Activated B cell treated with CpG ODN at 0.5 μM for 24 hours (primary cell): ENCODE measurements around the gene MAU2. TPM values are rescaled to one million over a fixed set of nuclear protein-coding genes. Genes with fewer than 3 reads are reported as not detected.

Experiments used
- ATAC-seq: fragments of 200-7000 bp; cut with Tn5 transposase; one replicate; pipeline ENCODE4 v1.10.0; 2021; ENCODE audit warnings: low read depth, mild to moderate bottlenecking, moderate library complexity
- CTCF ChIA-PET: fragments of 350-600 bp; sonication (Branson Sonifier 250); formaldehyde crosslinking; loops from one replicate; lab custom pipeline; 2021; ENCODE audit warnings: antibody characterized with exemption; lab: Charles Lee
- POLR2A ChIA-PET: fragments of 350-600 bp; sonication (Branson Sonifier 250); formaldehyde crosslinking; loops from one replicate; lab custom pipeline; 2021; ENCODE audit warnings: antibody characterized with exemption; lab: Charles Lee
- DNase-seq: peaks from one replicate; pipeline ENCODE4 v3.0.0; 2022
- H3K27ac Mint-ChIP-seq: one replicate; pipeline ENCODE4 v1.8.0; 2020; ENCODE audit warnings: mixed read lengths
- H3K27me3 Mint-ChIP-seq: one replicate; pipeline ENCODE4 v1.8.0; 2021; ENCODE audit warnings: mixed read lengths
- H3K36me3 Mint-ChIP-seq: one replicate; pipeline ENCODE4 v1.8.0; 2021; ENCODE audit warnings: low read depth, mixed read lengths
- H3K4me1 Mint-ChIP-seq: one replicate; pipeline ENCODE4 v1.8.0; 2021; ENCODE audit warnings: mixed read lengths
- H3K4me3 Mint-ChIP-seq: one replicate; pipeline ENCODE4 v1.8.0; 2020; ENCODE audit warnings: mild to moderate bottlenecking, mixed read lengths
- H3K9me3 Mint-ChIP-seq: one replicate; pipeline ENCODE4 v1.8.0; 2020; ENCODE audit warnings: mixed read lengths
- intact Hi-C: fragments of 100-400 bp; cut with micrococcal nuclease; formaldehyde crosslinking; loops from one replicate; pipeline ENCODE4 v1.15.1; 2024
- total RNA-seq: library from RNA; stranded (reverse); gene quantifications from 2 replicates; pipeline ENCODE4 v1.2.3, GENCODE V29; 2022
- TF ChIP-seq, protein P1 (sequence below): fragments of 200-600 bp; IDR thresholded peaks from one replicate; pipeline ENCODE4 v1.8.0; 2022; ENCODE audit warnings: antibody characterized with exemption, mild to moderate bottlenecking

Gene MAU2
- total RNA-seq, 1 donor from 2014 or later = 126 TPM

DNA sequence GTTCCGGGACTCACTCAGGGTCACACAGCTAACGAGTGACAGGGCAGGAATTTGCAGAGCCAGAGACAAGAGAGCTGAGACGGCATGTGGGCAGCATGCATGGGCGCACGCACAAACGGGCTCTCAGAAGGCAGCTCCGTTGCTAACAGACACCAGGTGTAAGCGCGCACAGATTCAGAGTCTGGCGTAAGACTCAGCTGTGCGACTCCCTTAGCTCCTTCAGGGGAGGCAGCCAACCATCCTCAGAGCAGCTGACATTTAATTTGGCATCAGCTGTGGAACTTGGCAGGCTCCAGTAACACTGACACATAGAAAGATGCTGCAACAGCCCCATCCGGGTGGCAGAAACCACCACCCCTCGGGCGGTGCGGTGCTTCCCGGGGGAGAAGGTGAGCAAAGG, 40.1 kb upstream of the MAU2 start:
- Mint-ChIP-seq H3K9me3 (no peaks in the 10 kb centered on the region), H3K36me3 (peaks cover 82% of the 10 kb centered on the region), H3K27me3 (no peaks in the 10 kb centered on the region), H3K4me3 (no peak overlapping the region), H3K27ac (no peak overlapping the region), H3K4me1 (no peaks in the 10 kb centered on the region)
- TF ChIP-seq, protein P1, sequence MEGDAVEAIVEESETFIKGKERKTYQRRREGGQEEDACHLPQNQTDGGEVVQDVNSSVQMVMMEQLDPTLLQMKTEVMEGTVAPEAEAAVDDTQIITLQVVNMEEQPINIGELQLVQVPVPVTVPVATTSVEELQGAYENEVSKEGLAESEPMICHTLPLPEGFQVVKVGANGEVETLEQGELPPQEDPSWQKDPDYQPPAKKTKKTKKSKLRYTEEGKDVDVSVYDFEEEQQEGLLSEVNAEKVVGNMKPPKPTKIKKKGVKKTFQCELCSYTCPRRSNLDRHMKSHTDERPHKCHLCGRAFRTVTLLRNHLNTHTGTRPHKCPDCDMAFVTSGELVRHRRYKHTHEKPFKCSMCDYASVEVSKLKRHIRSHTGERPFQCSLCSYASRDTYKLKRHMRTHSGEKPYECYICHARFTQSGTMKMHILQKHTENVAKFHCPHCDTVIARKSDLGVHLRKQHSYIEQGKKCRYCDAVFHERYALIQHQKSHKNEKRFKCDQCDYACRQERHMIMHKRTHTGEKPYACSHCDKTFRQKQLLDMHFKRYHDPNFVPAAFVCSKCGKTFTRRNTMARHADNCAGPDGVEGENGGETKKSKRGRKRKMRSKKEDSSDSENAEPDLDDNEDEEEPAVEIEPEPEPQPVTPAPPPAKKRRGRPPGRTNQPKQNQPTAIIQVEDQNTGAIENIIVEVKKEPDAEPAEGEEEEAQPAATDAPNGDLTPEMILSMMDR = no peak
- intact Hi-C loops = no loop called here
- CTCF ChIA-PET = no interaction called here
- no peak for DNase-seq
- POLR2A ChIA-PET = no interaction called here
- no peak for ATAC-seq

DNA sequence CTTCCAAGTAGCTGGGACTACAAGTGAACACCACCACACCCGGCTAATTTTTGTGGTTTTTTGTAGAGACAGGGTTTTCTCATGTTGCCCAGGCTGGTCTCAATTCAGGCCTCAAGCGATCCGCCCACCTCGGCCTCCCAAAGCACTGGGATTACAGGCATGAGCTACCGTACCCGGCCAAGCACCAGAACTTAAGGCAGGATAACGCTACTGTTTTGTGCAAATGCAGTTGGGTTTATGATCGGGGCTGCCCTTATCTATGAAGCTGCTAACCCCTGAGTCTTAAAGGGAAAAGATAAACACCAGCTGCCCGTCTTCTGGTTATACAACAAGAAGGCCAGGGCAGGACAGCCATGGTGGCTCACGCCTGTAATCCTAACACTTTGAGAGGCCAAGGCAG, 34.9 kb upstream of the MAU2 start:
- ChIA-PET CTCF (no interaction called here), POLR2A (no interaction called here)
- Mint-ChIP-seq H3K36me3 (peaks cover 77% of the 10 kb centered on the region), H3K4me1 (no peaks in the 10 kb centered on the region), H3K4me3 (no peak overlapping the region), H3K27ac (no peak overlapping the region), H3K27me3 (no peaks in the 10 kb centered on the region), H3K9me3 (no peaks in the 10 kb centered on the region)
- intact Hi-C loops = no loop called here
- DNase-seq = no peak
- ATAC-seq = no peak
- TF ChIP-seq, protein P1 = no peak

DNA sequence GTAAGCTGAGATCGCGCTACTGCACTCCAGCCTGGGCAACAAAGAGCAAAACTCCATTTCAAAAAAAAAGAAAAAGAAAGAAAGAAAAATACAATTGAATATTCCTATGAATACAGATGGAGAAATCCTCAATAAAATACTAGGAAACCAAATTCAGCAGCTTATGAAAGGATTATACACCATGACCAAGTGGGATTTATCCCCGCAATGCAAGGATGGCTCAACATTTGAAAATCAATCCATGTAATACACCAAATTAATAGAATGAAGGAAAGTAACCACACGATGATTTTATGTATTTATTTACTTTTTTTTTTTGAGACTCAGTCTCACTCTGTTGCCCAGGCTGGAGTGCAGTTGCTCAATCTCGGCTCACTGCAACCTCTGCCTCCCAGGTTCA, 28.0 kb upstream of the MAU2 start:
- TF ChIP-seq, protein P1 = no peak
- no peaks in the 10 kb centered on the region for H3K9me3 Mint-ChIP-seq
- no peak overlapping the region for H3K4me3 Mint-ChIP-seq
- no peak overlapping the region for H3K27ac Mint-ChIP-seq
- ChIA-PET POLR2A (no interaction called here), CTCF (no interaction called here)
- no peaks in the 10 kb centered on the region for H3K27me3 Mint-ChIP-seq
- DNase-seq = no peak
- no peaks in the 10 kb centered on the region for H3K4me1 Mint-ChIP-seq
- ATAC-seq = no peak
- intact Hi-C loops = no loop called here
- H3K36me3 Mint-ChIP-seq = peaks cover 81% of the 10 kb centered on the region

DNA sequence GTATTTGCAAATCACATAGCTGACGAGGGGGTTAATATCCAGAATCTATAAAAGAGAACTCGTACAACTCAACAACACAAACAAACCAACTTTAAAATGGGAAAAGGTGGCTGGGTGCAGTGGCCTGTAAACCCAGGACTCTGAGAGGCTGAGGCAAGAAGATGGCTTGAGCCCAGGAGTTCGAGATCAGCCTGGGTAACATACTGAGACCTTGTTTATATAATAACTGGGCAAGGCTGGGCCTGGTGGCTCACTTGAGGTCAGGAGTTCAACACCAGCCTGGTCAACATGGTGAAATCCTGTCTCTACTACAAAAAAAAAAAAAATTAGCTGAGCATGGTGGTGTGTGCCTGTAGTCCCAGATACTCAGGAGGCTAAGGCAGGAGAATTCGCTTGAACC, 25.7 kb upstream of the MAU2 start:
- CTCF ChIA-PET = no interaction called here
- DNase-seq (no peak), ATAC-seq (no peak)
- no peak overlapping the region for H3K4me3 Mint-ChIP-seq
- no peaks in the 10 kb centered on the region for H3K27me3 Mint-ChIP-seq
- TF ChIP-seq, protein P1 = no peak
- H3K4me1 Mint-ChIP-seq = no peaks in the 10 kb centered on the region
- H3K9me3 Mint-ChIP-seq = no peaks in the 10 kb centered on the region
- H3K36me3 Mint-ChIP-seq = peaks cover 74% of the 10 kb centered on the region
- POLR2A ChIA-PET = no interaction called here
- no peak overlapping the region for H3K27ac Mint-ChIP-seq
- intact Hi-C loops = no loop called here

DNA sequence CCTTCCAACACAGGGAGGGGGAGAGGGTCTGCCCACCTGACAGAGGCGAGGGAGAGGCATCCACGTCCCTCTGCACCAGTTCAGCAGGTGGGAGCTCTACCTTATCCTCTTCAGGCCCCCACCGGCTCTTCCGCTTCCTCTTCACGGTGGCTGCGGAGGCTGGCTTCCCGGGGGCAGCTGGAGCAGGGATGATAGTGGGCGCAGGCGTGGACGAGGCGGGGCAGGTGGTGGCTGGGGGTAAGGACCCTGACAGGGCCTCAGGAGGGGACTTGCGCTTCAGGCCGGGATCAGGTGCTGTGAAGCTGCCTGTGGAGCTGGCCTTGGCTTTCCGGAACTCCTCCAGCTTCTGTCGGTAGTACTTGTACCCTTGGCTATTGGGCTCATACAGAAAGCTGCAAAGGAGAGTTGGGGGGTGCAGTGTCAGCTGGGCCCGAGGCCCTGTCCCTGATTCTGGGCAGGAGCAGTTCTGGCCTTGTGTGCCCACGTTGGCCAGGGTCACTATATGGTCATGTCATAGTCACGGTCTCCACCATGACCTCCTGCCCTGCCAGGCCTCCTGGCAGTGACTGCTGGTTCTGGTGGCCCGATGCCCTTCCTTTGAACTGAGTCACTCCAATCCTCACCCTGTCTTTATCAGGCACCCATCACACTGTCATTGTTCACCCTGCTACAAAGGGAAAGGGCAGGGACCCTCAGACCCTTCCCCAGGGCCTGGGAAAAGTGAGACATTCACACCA, 23.5 kb upstream of the MAU2 start:
- TF ChIP-seq, protein P1 = no peak
- DNase-seq (no peak), ATAC-seq (no peak)
- Mint-ChIP-seq H3K4me3 (no peak overlapping the region), H3K9me3 (no peaks in the 10 kb centered on the region), H3K27me3 (no peaks in the 10 kb centered on the region), H3K27ac (no peak overlapping the region), H3K36me3 (peaks cover 73% of the 10 kb centered on the region), H3K4me1 (no peaks in the 10 kb centered on the region)
- CTCF ChIA-PET = no interaction called here
- intact Hi-C loops = no loop called here
- POLR2A ChIA-PET = interaction anchor here (0.8 kb wide), 1 partner anchor 162 kb away, joined by 4 read pairs; no protein-coding TSS in a partner anchor
